ENCODE measurements around the gene CTRL.

Gene CTRL

GRCh38 chr16:67880584-67880983 is 51.1 kb downstream of the CTRL start:
- no peak overlapping the region for H3K4me3 ChIP-seq (ENCODE audit: low read depth, low read length)
- no peak for TF ChIP-seq CTCF (conservative IDR thresholded peaks at IDR 0.05; ENCODE audit: low read depth, low read length)

GRCh38 chr16:67879936-67880335 is 51.7 kb downstream of the CTRL start:
- H3K4me3 ChIP-seq (ENCODE audit: low read depth, low read length), result no peak overlapping the region
- DNase-seq (ENCODE audit: low read depth), result no peak
- no peak for TF ChIP-seq CTCF (conservative IDR thresholded peaks at IDR 0.05; ENCODE audit: low read depth, low read length)

More at GRCh38 chr16:67880584-67880983, 51.1 kb downstream of the CTRL start:
- DNase-seq (ENCODE audit: low read depth), result no peak
